Amniotic epithelial cell (primary cell): ENCODE results near the gene TAF1.
"Not testable (repeated sequence)": the region's sequence is repeated elsewhere in the genome, so short reads cannot be mapped to it uniquely, and the experiment has no call there.

ENCODE experiments used
- DNase-seq: peaks from one replicate; pipeline ENCODE4 v3.0.0-alpha.2; 2010; ENCODE audit warnings: low read depth

TAF1 gene

DNA sequence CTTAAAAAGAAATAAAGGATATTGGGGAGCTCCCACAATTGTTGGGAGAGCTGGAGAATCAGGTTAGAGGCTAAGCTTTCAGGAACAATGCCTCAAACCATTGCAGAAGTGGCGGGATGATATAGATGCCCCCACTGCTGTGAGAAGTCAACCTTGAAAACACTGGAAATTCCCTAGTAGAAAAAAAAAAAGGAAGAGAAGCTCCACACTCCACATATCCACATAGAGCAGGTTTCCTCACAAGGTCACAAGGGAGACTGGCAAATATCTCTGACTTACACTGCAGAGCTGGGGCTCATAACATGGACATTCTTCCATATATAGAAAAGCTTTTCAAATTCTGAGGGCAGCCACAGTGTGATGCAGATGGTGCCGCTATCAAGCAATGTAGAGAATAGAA lies 144.0 kb downstream of the TAF1 start:
- DNase-seq: no peak

DNA sequence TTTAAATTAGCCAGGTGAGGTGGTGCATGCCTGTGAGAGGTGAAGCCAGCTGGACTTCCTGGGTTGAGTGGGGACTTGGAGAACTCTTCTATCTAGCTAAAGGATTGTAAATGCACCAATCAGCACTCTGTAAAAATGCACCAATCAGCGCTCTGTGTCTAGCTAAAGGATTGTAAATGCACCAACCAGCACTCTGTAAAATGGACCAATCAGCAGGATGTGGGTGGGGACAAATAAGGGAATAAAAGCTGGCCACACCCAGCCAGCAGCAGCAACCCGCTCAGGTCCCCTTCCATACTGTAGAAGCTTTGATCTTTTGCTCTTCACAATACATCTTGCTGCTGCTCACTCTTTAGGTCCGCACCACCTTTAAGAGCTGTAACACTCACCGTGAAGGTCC lies 147.6 kb downstream of the TAF1 start:
- DNase-seq: not testable (repeated sequence)

- no peak for DNase-seq
These were observed 148.3 kb downstream of the TAF1 start for GRCh38 chrX:71514367-71515037.

DNA sequence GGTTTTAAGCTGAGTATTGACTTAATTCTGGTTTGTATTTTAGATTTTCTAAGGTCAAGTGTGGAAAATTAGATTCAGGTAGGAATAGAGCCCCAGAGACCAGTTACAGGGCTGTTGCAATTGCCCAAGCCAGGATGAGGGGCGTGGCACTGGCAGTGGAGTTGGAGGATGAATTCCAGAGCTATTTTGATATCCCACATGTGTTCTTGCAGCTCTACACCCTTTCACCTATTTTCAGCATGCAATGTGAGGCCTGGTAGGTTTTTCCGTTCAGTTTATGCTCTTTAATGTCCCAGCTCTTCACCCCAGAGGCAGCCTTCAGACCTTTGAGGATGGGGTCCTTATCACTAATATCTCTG lies 148.9 kb downstream of the TAF1 start:
- DNase-seq: peak; percentile 41
